ENCODE data around the gene XAGE2. TPM values are rescaled to one million over a fixed set of nuclear protein-coding genes. Genes with fewer than 3 reads are reported as not detected.

Gene XAGE2
- total RNA-seq, result not detected in 2 replicates

GRCh38 chrX:52368368-52369055, at the start of gene XAGE2:
Gene XAGE2, plus strand, starts transcription at chrX:52369021. Its CDS starts 994 bp downstream, at chrX:52370015.

Other genes starting within 250 kb of the XAGE2 start
- 43.0 and 45.2 TPM in 2 replicates for gene MAGED4, start 184.1 kb upstream of the XAGE2 start, total RNA-seq
- gene XAGE1A, start 126.8 kb downstream of the XAGE2 start, total RNA-seq, result not detected in 2 replicates
- not detected in 2 replicates for gene XAGE1B, start 148.0 kb downstream of the XAGE2 start, total RNA-seq

All from smooth muscle cell of bladder (primary cell).